Right lobe of liver (tissue), 6 donors: ENCODE data around the gene OR5AC2. TPM values are rescaled to one million over a fixed set of nuclear protein-coding genes. Genes with fewer than 3 reads are reported as not detected.

ENCODE experiments used
- ATAC-seq, 4 donors: fragments of 200-7000 bp; cut with Tn5 transposase; one replicate each; pipeline ENCODE4 v1.9.1; 2020; ENCODE audit warnings: mild to moderate bottlenecking in 4 of 4, moderate library complexity in 4 of 4
- DNase-seq, 3 donors: peaks; one replicate each; pipeline ENCODE4 v3.0.0-alpha.2; 2020
- H3K27ac ChIP-seq, 3 donors: fragments of 200-600 bp; one replicate each; pipeline ENCODE4 v1.8.0; 2022
- H3K27me3 ChIP-seq, 2 donors: fragments of 200-600 bp; one replicate each; pipeline ENCODE4 v1.8.0; 2022
- H3K36me3 ChIP-seq, 4 donors: fragments of 200-600 bp; sonication (generic) in 1 of 4; one replicate each; pipeline versions ENCODE4 v1.5.1 to v1.8.0; 2017 to 2022; ENCODE audit warnings: control low read depth in 1 of 4
- H3K4me1 ChIP-seq, 4 donors: fragments of 200-600 bp; sonication (generic) in 1 of 4; one replicate each; pipeline versions ENCODE4 v1.5.1 to v1.8.0; 2017 to 2022; ENCODE audit warnings: control low read depth in 1 of 4
- H3K4me3 ChIP-seq, 3 donors: fragments of 200-600 bp; one replicate each; pipeline ENCODE4 v1.8.0; 2022
- H3K9me3 ChIP-seq, 4 donors: fragments of 200-600 bp; sonication (generic) in 1 of 4; one replicate each; pipeline versions ENCODE4 v1.5.1 to v1.8.0; 2017 to 2022; ENCODE audit warnings: control low read depth in 1 of 4
- CTCF ChIP-seq, 4 donors: fragments of 200-600 bp in 3 of 4; fragments of 450-650 bp in 1 of 4; IDR thresholded peaks; one replicate each; pipeline versions ENCODE4 v1.5.1 to v1.8.0; 2016 to 2022; ENCODE audit warnings: antibody characterized with exemption in 4 of 4, mild to moderate bottlenecking in 2 of 4
- POLR2A ChIP-seq: fragments of 450-650 bp; IDR thresholded peaks from one replicate; pipeline ENCODE4 v1.6.1; 2017; ENCODE audit warnings: antibody characterized with exemption, mild to moderate bottlenecking
- WGBS: methylation state at CpG from one replicate; pipeline ENCODE4 v1.1.6; 2018; ENCODE audit warnings: low coverage, low lambda C conversion rate; ENCODE audit not compliant: insufficient coverage; ENCODE audit errors: missing lambda C conversion rate; 5-methylcytosine and 5-hydroxymethylcytosine counted together
- intact Hi-C, 2 donors: fragments of 100-400 bp; cut with DNase I; formaldehyde crosslinking; loops; one replicate each; pipeline versions ENCODE4 v1.11.2 to v1.14.1; 2022
- total RNA-seq, 6 experiments: library from RNA; depleted of rRNA in 2 of 6; stranded (reverse); fragments of >200 nt in 2 of 6; fragmentation: NEBNext Ultra II Directional in 3 of 6; extraction: Animal tissue kit (Norgen Biotek cat#: 25700) in 3 of 6; gene quantifications; one replicate each; pipeline versions ENCODE4 v1.1.0 to v1.2.4, GENCODE V29; 2016 to 2023
- donor health status: DM: no; HTN: yes; CAD: no.
- donor health status: DM: no; HTN: no; CAD: no.
- donor health status: DM: no; HTN: no; CAD: no.
- donor health status: DM: no; HTN: yes; CAD: no.
- donor health status: DM: no; HTN: yes; CAD: no.

OR5AC2 gene
- total RNA-seq, 6 experiments from 2014 or later = not detected

DNA sequence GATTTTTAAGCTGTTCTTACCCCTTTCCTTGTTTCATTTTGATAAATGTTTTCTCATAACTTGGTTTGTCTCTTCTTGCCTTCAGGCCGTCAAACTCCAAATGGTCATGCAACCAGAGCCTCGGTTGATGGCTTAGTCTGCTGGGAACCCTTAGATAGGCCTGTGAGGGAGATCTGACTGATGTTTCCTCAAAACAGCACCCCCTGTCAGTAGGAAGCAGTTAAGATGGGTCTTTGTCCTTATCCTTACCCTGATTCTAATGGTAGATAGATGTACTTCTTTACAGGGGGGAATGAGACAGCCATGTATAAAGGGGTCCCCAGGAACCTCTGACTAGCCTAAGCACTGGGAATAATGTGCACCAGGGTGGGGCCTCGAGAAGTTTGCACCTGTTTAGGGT, 27.3 kb downstream of the OR5AC2 start:
- Histone ChIP-seq H3K27ac (no peak overlapping the region), H3K9me3 (peaks cover 0 to 3% (median 0%) of the 10 kb centered on the region in 4 donors), H3K4me3 (no peak overlapping the region), H3K36me3 (no peaks in the 10 kb centered on the region), H3K4me1 (no peaks in the 10 kb centered on the region), H3K27me3 (no peaks in the 10 kb centered on the region)
- TF ChIP-seq CTCF (IDR thresholded peaks at IDR 0.05) (no peak), POLR2A (no peak)
- intact Hi-C loops = no loop called here
- ATAC-seq (no peak), DNase-seq (no peak)
- WGBS = 14% methylated on average over 1 of the region's 3 CpGs

GRCh38 chr3:98115717-98116116, 28.7 kb downstream of the OR5AC2 start:
- WGBS = 70% methylated on average over 1 of the region's 1 CpG
- ATAC-seq (no peak), DNase-seq (no peak)
- intact Hi-C loops = no loop called here
- Histone ChIP-seq H3K36me3 (no peaks in the 10 kb centered on the region), H3K27me3 (no peaks in the 10 kb centered on the region), H3K9me3 (peaks cover 0 to 3% (median 0%) of the 10 kb centered on the region in 4 donors), H3K27ac (no peak overlapping the region), H3K4me1 (no peaks in the 10 kb centered on the region), H3K4me3 (no peak overlapping the region)
- TF ChIP-seq CTCF (IDR thresholded peaks at IDR 0.05) (no peak), POLR2A (no peak)

GRCh38 chr3:98130421-98130820, 43.4 kb downstream of the OR5AC2 start, which contains the start of gene OR5H1:
Gene OR5H1 (plus strand): TSS chr3:98130721. CDS start chr3:98132698, 1,977 bp downstream.
- 28% methylated on average over 1 of the region's 1 CpG for WGBS
- Histone ChIP-seq H3K27me3 (no peaks in the 10 kb centered on the region), H3K36me3 (no peaks in the 10 kb centered on the region), H3K27ac (no peak within 1 kb of the TSS), H3K9me3 (no peaks in the 10 kb centered on the region), H3K4me3 (no peak within 1 kb of the TSS), H3K4me1 (no peaks in the 10 kb centered on the region)
- TF ChIP-seq POLR2A (no peak), CTCF (IDR thresholded peaks at IDR 0.05) (no peak)
- ATAC-seq = no peak
- no peak for DNase-seq
- intact Hi-C loops = no loop called here

DNA sequence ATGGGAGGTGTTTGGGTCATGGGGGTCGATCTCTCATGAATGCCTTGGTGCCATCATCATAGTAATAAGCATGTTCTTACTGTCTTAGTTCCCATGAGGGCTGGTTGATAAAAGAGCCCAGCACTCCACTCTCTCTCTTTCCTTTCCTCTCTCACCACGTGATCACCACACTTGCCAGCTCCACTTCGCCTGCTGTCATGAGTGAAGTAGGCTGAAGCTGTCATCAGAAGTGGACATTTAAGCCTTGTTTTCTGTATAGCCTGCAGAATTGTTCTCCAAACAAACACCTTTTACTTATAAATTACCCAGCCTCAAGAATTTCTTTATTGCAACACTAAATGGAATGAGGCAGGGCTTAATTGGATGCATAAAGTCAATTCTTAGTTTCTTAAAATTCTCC, 49.7 kb downstream of the OR5AC2 start:
- DNase-seq = no peak

More for the DNA sequence above, 49.7 kb downstream of the OR5AC2 start:
- intact Hi-C loops = no loop called here
- ATAC-seq = no peak
- H3K27ac ChIP-seq = no peak overlapping the region
- WGBS = 49% methylated on average over 3 of the region's 3 CpGs
- H3K4me3 ChIP-seq = no peak overlapping the region
- no peaks in the 10 kb centered on the region for H3K4me1 ChIP-seq
- no peaks in the 10 kb centered on the region for H3K36me3 ChIP-seq
- no peaks in the 10 kb centered on the region for H3K27me3 ChIP-seq
- H3K9me3 ChIP-seq = no peaks in the 10 kb centered on the region
- TF ChIP-seq POLR2A = no peak
- TF ChIP-seq CTCF (IDR thresholded peaks at IDR 0.05) = no peak

Other genes starting within 250 kb of the OR5AC2 start
- gene RIOX2, start 114.7 kb upstream of the OR5AC2 start, total RNA-seq = 10 to 100 TPM; 10.9 to 27.6 (median 15.6) TPM
- gene GABRR3, start 51.9 kb upstream of the OR5AC2 start, total RNA-seq = under 1 TPM in 1 of 6 experiments, not detected in 5; 0.51 TPM
- not detected for gene OR5H1, start 43.5 kb downstream of the OR5AC2 start, total RNA-seq
- gene OR5H14, start 60.3 kb downstream of the OR5AC2 start, total RNA-seq = under 1 TPM in 1 of 6 experiments, not detected in 5; 0.02 TPM
- gene OR5H15, start 79.5 kb downstream of the OR5AC2 start, total RNA-seq = not detected
- not detected for gene OR5H6, start 177.1 kb downstream of the OR5AC2 start, total RNA-seq
- not detected for gene OR5H2, start 195.3 kb downstream of the OR5AC2 start, total RNA-seq